Natural killer cell treated with Interleukin-12 subunit alpha and Interleukin-12 subunit beta and Interleukin-15 and Interleukin-18, amount 100 ng/mL, for 72 hours (primary cell): ENCODE results near the gene IGF2BP2. TPM values are rescaled to one million over a fixed set of nuclear protein-coding genes. Genes with fewer than 3 reads are reported as not detected.
"Not testable (repeated sequence)": the region's sequence is repeated elsewhere in the genome, so short reads cannot be mapped to it uniquely, and the experiment has no call there.

Experiments
- ATAC-seq, 2 donors: fragments of 150-1000 bp; cut with Tn5 transposase in 1 of 2; sonication (Bioruptor Pico), chemical (Tn5 transposase) in 1 of 2; 2 replicates each; pipeline ENCODE4 v1.10.0; 2021
- DNase-seq: peaks from one replicate; pipeline ENCODE4 v3.0.0; 2022; ENCODE audit warnings: low spot score
- H3K27ac Mint-ChIP-seq, 2 donors: 1 replicate in 1 of 2; 2 replicates in 1 of 2; pipeline ENCODE4 v1.8.0; 2022; ENCODE audit warnings: mixed read lengths in 2 of 2, mild to moderate bottlenecking in 1 of 2, moderate library complexity in 1 of 2
- H3K27me3 Mint-ChIP-seq, 2 donors: 1 replicate in 1 of 2; 2 replicates in 1 of 2; pipeline ENCODE4 v1.8.0; 2022; ENCODE audit warnings: mixed read lengths in 2 of 2
- H3K36me3 Mint-ChIP-seq: one replicate; pipeline ENCODE4 v1.8.0; 2022; ENCODE audit warnings: mixed read lengths
- H3K4me1 Mint-ChIP-seq, 2 donors: 1 replicate in 1 of 2; 2 replicates in 1 of 2; pipeline ENCODE4 v1.8.0; 2022; ENCODE audit warnings: low read depth in 2 of 2, mixed read lengths in 2 of 2, mild to moderate bottlenecking in 1 of 2
- H3K4me3 Mint-ChIP-seq: one replicate; pipeline ENCODE4 v1.8.0; 2022; ENCODE audit warnings: mixed read lengths
- H3K9me3 Mint-ChIP-seq: 2 replicates; pipeline ENCODE4 v1.8.0; 2022; ENCODE audit warnings: mixed read lengths
- total RNA-seq, 2 donors: library from RNA; stranded (reverse); gene quantifications; one replicate each; pipeline ENCODE4 v1.2.3, GENCODE V29; 2022

IGF2BP2 gene
- total RNA-seq, 2 donors from 2014 or later: 3.5 to 5.0 TPM

DNA sequence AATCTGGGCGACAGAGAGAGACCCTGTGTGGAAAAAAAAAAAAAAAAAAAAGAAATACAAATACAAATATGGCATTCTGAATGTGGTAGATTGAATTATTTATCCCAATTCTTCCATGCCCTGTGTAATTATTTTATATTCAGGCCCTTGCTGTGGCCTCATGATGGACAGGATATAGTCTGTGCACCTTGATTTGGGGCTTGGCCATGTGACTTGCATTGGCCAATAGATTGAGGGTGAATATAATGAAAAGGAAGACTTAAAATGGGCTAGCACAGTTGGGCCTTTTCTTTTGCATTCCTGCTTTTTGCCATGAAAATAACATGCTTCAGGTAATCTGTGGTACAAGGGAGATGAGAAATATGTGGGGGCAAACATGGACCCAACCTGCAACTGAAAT is 27.1 kb upstream of the IGF2BP2 start:
- peaks cover 4% of the 10 kb centered on the region for H3K9me3 Mint-ChIP-seq
- no peaks in the 10 kb centered on the region for H3K4me1 Mint-ChIP-seq
- H3K4me3 Mint-ChIP-seq: no peak overlapping the region
- peaks cover 0 to 6% of the 10 kb centered on the region in 2 donors for H3K27me3 Mint-ChIP-seq
- H3K27ac Mint-ChIP-seq: no peak overlapping the region
- H3K36me3 Mint-ChIP-seq: peaks cover 12% of the 10 kb centered on the region
- ATAC-seq: no peak
- DNase-seq: no peak

DNA sequence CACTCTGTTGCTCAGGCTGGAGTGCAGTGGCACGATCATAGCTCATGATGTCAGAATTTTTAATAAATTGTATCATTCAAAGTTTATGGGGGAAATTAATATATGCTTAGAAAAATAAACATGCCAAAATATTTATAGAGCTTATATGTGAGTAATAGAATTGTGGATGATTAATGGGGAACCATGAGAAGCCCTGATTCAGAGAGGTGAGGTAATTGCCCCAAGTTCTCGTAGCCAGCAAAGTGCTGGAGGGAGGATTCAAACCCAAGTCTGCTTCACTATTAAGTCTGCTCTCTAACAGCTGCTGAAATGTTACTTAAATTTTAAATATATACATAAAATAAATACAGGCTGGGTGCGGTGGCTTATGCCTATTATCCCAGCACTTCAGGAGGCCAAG is 26.2 kb upstream of the IGF2BP2 start:
- no peak for ATAC-seq
- DNase-seq: no peak
- Mint-ChIP-seq H3K4me1 (no peaks in the 10 kb centered on the region), H3K9me3 (peaks cover 2% of the 10 kb centered on the region), H3K4me3 (no peak overlapping the region), H3K27me3 (peaks cover 3 to 6% of the 10 kb centered on the region in 2 donors), H3K36me3 (peaks cover 4% of the 10 kb centered on the region), H3K27ac (no peak overlapping the region)

DNA sequence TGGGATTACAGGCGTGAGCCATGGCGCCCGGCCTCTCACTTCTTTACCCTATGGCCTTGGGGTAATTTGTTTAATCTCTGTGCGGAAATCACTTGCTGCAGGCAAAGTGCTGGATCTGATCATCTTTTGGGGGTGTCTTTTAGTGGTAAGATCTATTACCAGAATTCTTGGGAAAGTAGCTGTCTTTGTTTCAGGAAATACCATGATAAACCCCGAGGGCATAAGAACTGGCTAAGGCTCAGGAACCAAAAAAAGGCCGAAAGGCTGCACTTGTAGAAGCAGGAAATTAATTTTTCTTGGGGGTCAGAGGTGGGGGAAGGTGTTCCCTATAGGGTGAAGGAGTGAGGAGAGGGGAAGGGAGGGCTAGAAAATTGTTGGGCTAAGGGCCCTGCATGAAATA is 22.7 kb upstream of the IGF2BP2 start:
- H3K4me3 Mint-ChIP-seq: no peak overlapping the region

DNA sequence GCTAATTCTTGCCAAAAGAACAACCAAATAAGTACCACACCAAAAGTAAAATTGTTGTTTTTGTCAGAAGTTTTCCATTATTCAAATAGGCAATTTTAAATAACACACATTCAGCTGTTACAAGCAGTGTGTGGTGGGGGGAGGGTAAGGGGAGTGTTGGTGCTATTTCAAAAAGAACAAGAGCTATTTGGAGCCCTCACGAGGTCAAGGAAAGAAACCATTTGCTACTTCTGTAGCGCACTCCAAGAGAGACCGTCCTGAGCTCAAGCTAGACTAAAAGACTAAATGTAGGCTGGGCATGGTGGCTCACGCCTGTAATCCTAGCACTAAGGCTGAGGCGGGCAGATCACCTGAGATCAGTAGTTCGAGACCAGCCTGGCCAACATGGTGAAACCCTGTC is 21.2 kb upstream of the IGF2BP2 start:
- no peaks in the 10 kb centered on the region for H3K9me3 Mint-ChIP-seq
- H3K27ac Mint-ChIP-seq: no peak overlapping the region
- H3K4me1 Mint-ChIP-seq: no peaks in the 10 kb centered on the region
- H3K4me3 Mint-ChIP-seq: no peak overlapping the region
- ATAC-seq: no peak
- no peak for DNase-seq
- peaks cover 11 to 18% of the 10 kb centered on the region in 2 donors for H3K27me3 Mint-ChIP-seq
- H3K36me3 Mint-ChIP-seq: no peaks in the 10 kb centered on the region

More for the DNA sequence above, 22.7 kb upstream of the IGF2BP2 start:
- Mint-ChIP-seq H3K27ac (no peak overlapping the region), H3K27me3 (peaks cover 10 to 15% of the 10 kb centered on the region in 2 donors), H3K9me3 (no peaks in the 10 kb centered on the region), H3K36me3 (no peaks in the 10 kb centered on the region), H3K4me1 (no peaks in the 10 kb centered on the region)
- ATAC-seq (no peak), DNase-seq (no peak)

DNA sequence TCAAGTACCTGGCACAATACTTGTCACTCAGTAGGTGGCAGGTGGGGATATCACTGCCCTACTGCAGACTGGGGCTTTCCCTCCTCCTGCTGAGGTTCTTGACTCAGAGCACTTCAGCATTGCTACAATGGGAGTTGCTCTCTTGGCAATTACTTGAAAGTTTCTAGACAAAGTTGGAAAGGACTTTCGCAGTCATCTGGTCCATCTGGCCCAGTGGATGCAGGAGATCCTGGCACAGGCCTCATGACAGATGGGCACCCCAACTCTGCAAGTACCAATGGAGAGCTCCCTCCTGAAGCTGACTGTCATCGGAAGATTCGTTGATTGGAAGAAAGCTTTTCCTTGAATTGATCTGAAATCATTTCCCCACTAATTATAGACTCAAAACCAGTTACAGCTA is 19.2 kb upstream of the IGF2BP2 start:
- DNase-seq: no peak
- no peaks in the 10 kb centered on the region for H3K4me1 Mint-ChIP-seq
- no peak for ATAC-seq
- peaks cover 14 to 19% of the 10 kb centered on the region in 2 donors for H3K27me3 Mint-ChIP-seq
- H3K27ac Mint-ChIP-seq: no peak overlapping the region
- no peaks in the 10 kb centered on the region for H3K9me3 Mint-ChIP-seq
- H3K36me3 Mint-ChIP-seq: no peaks in the 10 kb centered on the region
- no peak overlapping the region for H3K4me3 Mint-ChIP-seq

DNA sequence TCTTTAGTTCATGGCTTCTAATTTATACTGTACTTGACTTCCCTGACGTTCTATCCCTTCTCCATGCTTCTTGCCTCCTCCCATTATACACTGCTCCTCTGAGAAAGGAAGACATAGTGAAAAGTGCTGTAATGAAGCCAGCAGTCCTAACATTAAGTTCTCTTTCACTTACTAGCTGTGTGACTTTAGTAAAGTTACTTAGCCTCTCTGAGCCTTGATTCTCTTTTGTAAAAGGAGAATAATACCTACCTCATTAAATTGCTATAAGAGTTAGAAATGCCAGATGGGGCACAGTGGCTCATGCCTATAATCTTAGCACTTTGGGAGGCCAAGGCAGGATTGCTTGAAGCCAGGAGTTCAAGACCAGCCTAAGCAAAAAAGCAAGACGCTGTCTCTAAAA is 18.8 kb upstream of the IGF2BP2 start:
- H3K4me3 Mint-ChIP-seq: no peak overlapping the region
- no peak for DNase-seq
- no peaks in the 10 kb centered on the region for H3K4me1 Mint-ChIP-seq

DNA sequence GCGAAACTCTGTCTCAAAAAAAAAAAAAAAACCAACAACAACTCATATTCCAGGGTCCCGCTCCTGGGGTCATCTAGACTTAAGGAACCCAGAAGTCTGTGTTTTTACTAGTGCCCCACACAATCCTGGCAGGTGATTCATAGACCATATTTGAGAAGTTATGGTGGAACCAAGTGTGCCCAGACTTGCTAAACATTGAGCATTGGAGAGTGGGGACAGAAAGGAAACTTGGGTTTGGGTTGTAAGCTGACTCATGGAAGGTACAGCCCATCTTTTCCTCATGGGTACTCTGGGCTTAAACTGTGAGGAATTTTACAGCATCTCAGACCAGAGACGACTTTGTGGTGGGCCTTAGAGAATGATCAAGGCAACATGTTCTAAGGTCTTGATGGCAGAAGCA is 18.3 kb upstream of the IGF2BP2 start:
- no peak for ATAC-seq
- Mint-ChIP-seq H3K4me3 (no peak overlapping the region), H3K36me3 (no peaks in the 10 kb centered on the region), H3K9me3 (no peaks in the 10 kb centered on the region), H3K27ac (no peak overlapping the region), H3K4me1 (no peaks in the 10 kb centered on the region), H3K27me3 (peaks cover 14 to 24% of the 10 kb centered on the region in 2 donors)
- DNase-seq: no peak

More for the DNA sequence above, 18.8 kb upstream of the IGF2BP2 start:
- Mint-ChIP-seq H3K9me3 (no peaks in the 10 kb centered on the region), H3K27ac (no peak overlapping the region), H3K36me3 (no peaks in the 10 kb centered on the region), H3K27me3 (peaks cover 14 to 19% of the 10 kb centered on the region in 2 donors)
- no peak for ATAC-seq

DNA sequence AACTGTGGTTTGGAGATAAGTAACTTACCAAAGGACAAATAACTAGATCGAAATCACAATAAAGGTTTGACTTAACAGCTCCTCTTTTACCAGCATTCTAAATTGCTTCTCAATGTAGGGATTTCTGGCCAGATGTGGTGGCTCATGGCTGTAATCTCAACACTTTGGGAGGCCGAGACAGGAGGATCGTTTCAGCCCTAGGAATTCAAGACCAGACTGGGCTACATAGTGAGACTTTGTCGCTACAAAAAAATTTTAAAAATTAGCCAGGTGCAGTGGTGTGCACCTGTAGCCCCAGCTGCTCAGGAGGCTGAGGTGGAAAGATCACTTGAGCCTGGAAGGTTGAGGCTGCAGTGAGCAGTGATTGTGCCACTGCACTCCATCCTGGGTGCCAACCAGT is 17.4 kb upstream of the IGF2BP2 start:
- peaks cover 15 to 32% of the 10 kb centered on the region in 2 donors for H3K27me3 Mint-ChIP-seq

DNA sequence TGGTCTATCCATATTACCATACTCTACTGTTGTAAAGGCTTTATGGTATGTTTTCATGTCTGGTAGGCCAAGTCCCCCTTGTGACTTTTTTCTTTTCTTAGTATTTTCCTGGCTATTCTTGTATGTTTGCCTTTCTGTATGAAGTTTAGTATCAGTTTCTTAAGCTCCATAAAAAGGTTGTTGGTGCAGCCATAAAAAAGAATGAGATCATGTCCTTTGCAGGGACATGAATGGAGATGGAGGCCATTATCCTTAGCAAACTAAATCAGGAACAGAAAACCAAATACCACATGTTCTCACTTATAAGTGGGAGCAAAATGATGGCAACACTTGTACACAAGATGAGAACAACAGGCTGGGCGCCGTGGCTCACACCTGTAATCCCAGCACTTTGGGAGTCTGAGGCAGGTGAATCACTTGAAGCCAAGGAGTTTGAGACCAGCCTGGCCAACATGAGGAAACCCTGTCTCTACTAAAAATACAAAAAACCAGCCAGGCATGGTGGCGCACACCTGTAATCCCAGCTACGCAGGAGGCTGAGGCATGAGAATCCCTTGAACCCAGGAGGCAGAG is 13.7 kb upstream of the IGF2BP2 start:
- not testable (repeated sequence) for DNase-seq, H3K9me3 Mint-ChIP-seq, ATAC-seq, H3K4me1 Mint-ChIP-seq, H3K27ac Mint-ChIP-seq, H3K36me3 Mint-ChIP-seq, H3K4me3 Mint-ChIP-seq
- peaks cover 11 to 35% of the 10 kb centered on the region in 2 donors for H3K27me3 Mint-ChIP-seq

More for the DNA sequence above, 17.4 kb upstream of the IGF2BP2 start:
- no peaks in the 10 kb centered on the region for H3K9me3 Mint-ChIP-seq
- H3K4me1 Mint-ChIP-seq: no peaks in the 10 kb centered on the region
- H3K27ac Mint-ChIP-seq: no peak overlapping the region
- H3K4me3 Mint-ChIP-seq: no peak overlapping the region
- ATAC-seq (no peak), DNase-seq (no peak)
- H3K36me3 Mint-ChIP-seq: no peaks in the 10 kb centered on the region

DNA sequence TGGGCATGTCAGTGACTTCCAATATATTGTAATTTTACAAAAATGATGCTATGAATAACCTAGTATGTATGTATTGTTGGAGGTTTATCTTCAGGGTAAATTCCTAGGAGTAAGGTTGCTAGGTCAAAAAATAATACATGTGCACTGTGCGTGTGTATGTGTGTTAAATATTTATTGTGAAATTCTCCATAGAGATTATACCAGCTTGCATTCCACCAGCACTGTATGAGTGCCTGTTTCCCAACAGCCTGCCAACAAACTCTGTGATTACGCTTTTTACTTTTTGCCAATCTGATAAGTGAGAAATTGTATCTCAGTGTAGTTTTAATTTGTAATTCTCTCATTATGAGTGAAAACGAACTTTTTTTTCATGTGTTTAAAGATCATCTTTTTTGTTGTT is 12.6 kb upstream of the IGF2BP2 start:
- Mint-ChIP-seq H3K27me3 (peaks cover 14 to 41% of the 10 kb centered on the region in 2 donors), H3K36me3 (no peaks in the 10 kb centered on the region), H3K27ac (no peak overlapping the region), H3K4me1 (no peaks in the 10 kb centered on the region), H3K9me3 (no peaks in the 10 kb centered on the region), H3K4me3 (no peak overlapping the region)
- DNase-seq (no peak), ATAC-seq (no peak)

DNA sequence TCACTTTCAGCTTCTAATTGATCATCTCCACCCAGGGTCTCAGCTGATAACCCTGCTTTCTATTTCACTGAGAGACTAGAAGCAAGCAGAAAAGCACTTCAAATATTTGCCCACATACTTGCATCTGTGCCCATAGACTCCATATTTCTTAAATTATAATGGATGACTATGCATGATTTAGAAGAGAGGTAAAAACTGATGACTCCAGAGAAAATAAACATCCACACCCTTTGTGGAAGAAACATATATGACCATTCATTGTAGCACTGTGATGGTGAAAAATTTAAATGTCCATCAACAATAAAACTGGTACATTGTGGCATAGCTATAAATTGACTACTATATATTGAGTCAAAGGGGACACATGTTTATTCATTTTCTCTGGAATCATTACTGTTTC is 7.1 kb upstream of the IGF2BP2 start:
- Mint-ChIP-seq H3K4me1 (no peaks in the 10 kb centered on the region), H3K4me3 (no peak overlapping the region), H3K27me3 (peaks cover 32 to 46% of the 10 kb centered on the region in 2 donors), H3K9me3 (no peaks in the 10 kb centered on the region), H3K27ac (no peak overlapping the region), H3K36me3 (peaks cover 5% of the 10 kb centered on the region)
- DNase-seq (no peak), ATAC-seq (no peak)

DNA sequence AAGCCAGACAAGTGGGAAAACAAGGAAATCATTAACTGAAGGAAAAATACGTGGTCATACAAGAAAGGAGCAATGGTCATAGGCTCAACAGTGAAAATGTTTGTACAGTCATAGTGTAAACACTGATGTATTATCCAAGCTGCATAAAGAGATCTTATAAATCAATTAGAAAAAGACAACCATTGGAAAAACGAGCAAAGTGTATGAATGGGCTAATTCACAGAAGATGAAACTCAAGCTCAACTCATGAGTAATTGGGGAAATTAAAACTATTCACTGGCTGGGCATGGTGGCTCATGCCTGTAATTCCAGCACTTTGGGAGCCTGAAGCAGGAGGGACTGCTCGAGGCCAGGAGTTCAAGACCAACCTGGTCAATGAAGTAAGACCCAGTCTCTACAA is 6.4 kb upstream of the IGF2BP2 start:
- DNase-seq: no peak
- peaks cover 5% of the 10 kb centered on the region for H3K36me3 Mint-ChIP-seq
- peaks cover 39 to 51% of the 10 kb centered on the region in 2 donors for H3K27me3 Mint-ChIP-seq
- ATAC-seq: no peak
- H3K4me3 Mint-ChIP-seq: no peak overlapping the region
- H3K9me3 Mint-ChIP-seq: no peaks in the 10 kb centered on the region
- no peak overlapping the region for H3K27ac Mint-ChIP-seq
- peaks cover 0 to 6% of the 10 kb centered on the region in 2 donors for H3K4me1 Mint-ChIP-seq

DNA sequence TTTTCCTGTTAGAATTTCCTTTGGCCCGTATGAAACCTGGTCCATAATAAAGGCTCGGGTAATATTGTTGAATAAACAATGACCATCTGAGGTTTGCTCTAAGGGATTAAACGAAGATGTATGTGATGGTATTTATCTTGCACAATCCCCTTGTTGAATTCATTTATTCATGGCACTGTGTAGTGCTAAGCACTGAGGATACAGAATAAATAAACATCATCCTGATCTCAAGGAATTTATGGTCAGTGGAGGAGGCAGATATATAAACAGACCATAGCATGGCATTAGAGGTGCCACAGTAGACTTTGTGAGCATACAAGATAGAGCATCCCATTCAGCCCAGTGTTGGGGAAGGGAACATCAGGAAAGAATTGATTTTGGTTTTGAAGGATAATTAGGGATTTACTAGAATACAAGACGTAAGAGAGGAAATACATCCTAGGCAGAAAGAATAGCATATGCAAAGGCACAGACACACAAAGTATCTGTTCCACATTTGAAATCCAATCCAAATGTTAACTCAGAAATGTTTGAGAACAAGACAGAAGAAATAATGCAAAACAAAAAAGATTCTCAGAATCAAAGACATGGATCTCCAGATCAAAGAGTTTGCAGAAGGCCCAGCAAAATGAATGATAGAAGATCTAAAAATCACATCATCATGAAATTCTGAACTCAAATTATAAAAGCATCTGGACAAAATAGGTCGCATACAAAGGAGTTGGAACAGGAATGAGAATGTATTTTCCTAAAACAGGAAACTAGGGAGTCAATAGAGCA is 5.4 kb upstream of the IGF2BP2 start:
- Mint-ChIP-seq H3K9me3 (no peaks in the 10 kb centered on the region), H3K27me3 (peaks cover 40 to 54% of the 10 kb centered on the region in 2 donors), H3K4me1 (peaks cover 0 to 6% of the 10 kb centered on the region in 2 donors), H3K27ac (no peak overlapping the region), H3K4me3 (no peak overlapping the region), H3K36me3 (peaks cover 5% of the 10 kb centered on the region)
- DNase-seq: no peak
- ATAC-seq: no peak

DNA sequence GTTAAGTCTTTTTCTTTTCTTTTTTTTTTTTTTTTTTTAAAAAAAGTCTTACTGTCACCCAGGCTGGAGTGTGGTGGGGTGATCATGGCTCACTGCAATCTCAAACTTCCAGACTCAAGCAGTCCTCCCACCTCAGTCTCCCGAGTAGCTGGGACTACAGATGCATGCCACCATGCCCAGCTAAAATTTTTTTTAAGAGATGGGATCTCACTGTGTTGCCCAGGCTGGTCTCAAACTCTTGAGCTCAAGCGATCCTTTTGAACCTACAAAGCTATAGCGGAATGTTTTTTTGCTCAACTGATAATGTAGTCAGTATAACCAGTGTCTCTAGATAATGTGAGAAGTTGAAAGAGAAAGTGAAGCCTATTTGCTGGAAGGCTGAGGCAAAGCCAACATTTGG is 3.9 kb upstream of the IGF2BP2 start:
- no peak for ATAC-seq
- peaks cover 5% of the 10 kb centered on the region for H3K36me3 Mint-ChIP-seq
- no peak overlapping the region for H3K27ac Mint-ChIP-seq
- DNase-seq: no peak
- no peak overlapping the region for H3K4me3 Mint-ChIP-seq
- peaks cover 0 to 12% of the 10 kb centered on the region in 2 donors for H3K4me1 Mint-ChIP-seq
- H3K9me3 Mint-ChIP-seq: no peaks in the 10 kb centered on the region
- peaks cover 41 to 47% of the 10 kb centered on the region in 2 donors for H3K27me3 Mint-ChIP-seq
